Stimulated activated CD8-positive, alpha-beta memory T cell treated with anti-CD3 and anti-CD28 coated beads, Interleukin-15, amount 100 ng/mL, for 48 hours (primary cell): ENCODE measurements around the gene TMEM17.

ENCODE experiments used
- DNase-seq, 2 donors: peaks; one replicate each; pipeline ENCODE4 v3.0.0-alpha.2; 2020; ENCODE audit warnings: low read depth in 2 of 2

TMEM17 gene

DNA sequence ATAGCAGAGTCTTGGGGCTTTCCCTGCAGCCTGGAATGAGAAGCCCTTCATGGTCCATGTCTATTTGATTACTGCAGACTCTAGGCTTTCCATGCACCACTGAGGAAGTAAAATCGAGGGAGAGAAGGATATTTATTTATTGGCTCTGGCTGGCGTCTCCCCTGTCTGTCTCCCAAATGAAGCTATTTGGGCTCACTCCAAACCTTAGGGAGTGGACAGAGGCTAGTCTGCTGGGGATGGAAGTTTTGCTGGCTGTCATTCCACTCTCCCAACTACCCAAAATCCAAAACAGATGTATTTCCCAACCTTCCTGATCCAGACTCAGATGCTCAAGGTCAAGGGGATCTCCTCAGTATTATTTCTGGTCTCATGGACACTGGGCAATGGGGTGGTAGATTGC, 33.7 kb downstream of the TMEM17 start:
- no peak for DNase-seq

DNA sequence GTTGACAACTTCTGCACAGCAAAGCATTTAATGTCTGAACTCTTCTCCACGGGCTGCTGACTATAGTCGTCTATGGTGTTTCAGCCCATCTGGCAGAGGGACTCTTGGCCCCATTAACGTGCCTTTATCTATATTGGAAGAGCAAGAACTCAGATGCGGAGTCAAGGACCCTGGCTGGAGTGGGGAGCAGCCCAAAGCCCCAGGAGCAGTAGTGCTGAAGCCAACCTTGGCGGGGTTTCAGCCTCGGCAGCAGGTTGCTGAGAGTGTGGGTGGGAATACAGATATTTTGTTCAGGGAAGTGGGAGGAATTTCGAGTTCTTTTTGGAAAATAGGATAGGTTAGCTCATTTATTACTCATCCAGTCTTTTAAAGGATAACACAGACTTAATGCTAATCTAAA, 34.2 kb downstream of the TMEM17 start:
- DNase-seq: no peak

DNA sequence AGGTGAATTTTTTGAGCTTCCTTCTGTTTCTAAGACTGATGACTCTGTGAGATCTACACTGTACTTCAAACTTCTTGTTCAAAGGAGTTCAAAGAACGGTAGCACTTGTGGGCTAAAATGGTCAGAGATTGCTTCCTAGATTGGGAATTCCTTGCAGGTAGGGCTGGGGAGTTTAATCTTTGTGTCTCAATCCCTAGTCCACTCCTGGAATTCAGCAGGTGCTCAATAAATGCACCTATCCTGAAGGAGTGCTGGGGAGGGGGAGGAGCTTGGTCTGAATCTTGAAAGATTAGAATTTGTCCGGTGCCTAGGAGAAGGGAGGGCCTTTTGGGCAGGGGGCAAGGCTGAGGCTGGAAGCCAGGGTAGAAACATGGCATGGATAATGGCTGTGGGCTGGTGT, 34.6 kb downstream of the TMEM17 start:
- no peak for DNase-seq

DNA sequence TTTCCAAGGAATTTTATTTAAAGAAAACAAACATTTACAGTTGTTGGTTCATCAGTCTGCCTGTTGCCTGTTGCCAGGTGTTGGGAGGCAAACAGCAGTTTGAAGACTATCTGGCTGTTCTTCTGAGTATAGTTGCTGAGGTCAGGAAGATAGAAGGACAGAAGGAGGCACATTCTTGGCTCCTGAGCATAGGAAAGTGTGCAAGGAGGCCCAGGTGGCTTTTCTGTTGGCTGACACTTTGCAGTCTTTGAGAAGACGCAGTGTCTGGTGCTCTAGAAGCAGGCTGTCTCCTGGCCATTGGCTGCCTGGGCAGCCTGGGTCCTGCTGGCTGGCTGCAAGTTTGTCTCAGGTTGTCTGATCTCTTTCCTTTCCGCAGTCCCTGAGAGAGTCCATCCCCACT, 36.4 kb downstream of the TMEM17 start:
- DNase-seq: no peak

DNA sequence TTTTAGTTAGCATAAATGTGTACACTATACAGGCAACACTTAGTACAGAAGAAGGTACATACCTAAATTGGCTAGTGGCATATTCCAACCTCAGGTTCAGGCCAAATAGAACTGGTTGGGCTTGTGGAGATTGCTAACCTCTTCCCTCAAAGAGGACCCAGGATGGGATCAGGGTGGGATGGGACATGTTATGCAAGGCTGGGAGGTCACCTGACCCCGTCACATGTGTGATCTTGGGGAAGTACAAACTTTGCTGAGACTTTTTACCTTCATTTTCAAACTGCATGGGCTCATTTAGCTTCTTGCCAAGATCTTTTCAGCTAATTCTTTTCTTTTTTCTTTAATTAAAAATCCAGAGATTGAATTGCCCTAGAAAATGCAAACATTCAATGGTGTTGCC, 36.9 kb downstream of the TMEM17 start:
- DNase-seq: no peak

DNA sequence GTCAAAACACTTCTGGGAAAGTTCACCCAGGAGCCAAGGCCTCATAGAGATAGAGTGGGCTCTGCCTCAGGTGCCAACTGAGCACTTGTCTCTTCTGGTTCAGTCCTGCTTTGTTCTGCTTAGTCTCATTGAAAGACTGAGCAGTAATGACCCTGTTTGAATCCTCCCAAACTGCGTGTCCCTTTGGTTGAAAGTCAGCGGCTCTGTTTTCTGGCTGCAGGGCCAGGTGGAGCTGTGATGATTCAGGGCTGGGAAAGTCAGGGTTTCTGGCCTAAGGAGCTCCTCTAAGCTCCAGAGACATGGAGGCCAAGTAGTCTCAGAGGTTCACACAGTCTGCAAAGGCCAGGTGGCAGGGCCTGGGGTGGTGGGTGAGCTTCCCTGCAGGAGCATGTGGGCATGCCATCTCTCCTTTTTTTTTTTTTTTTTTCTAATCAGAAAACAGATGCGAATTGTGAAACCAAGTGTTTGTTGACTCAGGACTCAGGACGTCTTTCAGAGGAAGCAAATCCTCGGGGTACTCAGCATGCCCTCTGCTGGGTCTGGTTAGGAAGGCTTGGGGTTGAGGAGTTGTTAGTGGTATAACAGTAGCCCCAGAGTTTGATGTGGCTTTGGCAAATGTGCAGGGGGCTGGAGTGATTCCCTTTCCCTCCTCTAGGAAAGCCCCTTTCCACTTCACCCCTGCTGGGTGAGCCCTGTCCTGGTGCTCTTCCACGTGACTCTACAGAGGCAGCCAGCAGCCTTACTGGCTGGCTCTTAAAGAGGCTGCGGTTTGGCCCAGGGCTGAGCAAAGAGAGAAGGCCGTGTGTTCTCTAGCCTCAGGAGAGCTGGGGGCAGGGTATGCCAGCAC, 38.3 kb downstream of the TMEM17 start:
- no peak for DNase-seq

DNA sequence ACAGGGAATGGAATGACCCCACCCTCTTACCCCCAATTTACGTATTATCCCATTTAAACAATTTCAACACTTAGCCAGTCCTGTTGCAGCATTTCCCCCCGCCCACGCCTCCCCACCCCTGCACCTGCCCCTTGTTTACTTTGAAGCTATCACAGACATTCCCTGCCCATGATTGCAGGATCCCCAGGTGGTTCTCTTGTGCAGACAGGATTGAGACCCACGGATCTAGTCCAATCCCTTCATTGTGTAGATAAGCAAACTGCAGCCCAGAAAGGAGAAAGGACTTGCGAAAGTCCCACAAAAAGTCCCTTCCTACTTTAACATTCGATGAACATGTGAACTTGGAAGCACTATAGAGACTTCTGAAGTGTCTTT, 38.9 kb downstream of the TMEM17 start:
- DNase-seq: no peak

DNA sequence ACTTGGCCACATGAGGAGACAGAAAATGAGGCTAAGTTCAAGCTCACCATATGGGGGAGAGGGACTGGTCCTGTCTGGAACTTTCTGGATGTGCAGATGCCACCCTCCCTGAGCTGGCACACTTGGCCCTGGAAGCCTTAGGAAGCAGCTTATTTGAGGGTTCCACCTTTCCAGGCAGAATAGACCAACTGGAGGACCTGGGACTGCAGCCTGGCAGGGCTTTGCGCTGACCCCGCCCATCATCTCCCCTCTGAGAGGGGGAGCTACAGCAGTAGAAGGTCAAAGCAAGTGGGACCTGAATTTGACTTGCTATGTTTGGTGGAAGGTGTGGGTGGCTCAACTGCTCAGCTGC, 39.5 kb downstream of the TMEM17 start:
- DNase-seq: no peak

DNA sequence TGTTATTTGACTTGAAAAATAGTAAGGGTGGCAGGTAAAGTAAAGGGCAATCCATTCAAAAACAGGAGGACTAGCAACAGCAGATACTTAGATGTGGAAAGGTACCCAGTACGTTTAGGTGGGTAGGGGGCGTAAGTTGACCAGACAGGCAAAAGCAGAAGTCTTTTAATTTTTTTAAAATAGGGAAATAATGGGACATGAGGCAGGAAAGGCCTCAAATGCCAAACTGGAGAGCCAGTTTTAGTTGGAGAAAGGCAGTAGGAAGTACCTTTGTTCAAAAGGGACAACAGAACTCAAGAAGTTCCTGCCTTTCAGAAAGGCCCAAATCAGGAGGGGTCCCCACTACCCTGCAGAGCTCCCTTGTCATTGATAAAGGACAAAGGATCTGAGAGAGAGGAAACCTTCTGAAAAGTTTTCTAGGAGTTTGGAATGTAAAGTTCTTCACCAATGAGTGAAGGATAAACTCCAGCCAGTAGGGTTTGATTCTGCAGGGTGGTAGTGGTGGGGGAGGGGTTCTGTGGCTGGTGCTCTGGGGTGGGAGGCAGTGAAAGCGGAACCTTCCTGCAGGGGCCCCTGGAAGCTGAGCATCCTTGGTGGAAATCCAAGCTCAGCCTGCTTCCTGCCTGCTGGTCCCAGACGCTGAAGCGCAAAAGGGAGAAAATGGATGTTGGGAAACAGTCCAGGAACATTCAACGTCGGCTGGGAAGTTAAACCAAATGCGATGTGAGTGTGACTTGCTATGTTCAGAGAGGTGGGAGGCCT, 40.1 kb downstream of the TMEM17 start:
- no peak for DNase-seq

DNA sequence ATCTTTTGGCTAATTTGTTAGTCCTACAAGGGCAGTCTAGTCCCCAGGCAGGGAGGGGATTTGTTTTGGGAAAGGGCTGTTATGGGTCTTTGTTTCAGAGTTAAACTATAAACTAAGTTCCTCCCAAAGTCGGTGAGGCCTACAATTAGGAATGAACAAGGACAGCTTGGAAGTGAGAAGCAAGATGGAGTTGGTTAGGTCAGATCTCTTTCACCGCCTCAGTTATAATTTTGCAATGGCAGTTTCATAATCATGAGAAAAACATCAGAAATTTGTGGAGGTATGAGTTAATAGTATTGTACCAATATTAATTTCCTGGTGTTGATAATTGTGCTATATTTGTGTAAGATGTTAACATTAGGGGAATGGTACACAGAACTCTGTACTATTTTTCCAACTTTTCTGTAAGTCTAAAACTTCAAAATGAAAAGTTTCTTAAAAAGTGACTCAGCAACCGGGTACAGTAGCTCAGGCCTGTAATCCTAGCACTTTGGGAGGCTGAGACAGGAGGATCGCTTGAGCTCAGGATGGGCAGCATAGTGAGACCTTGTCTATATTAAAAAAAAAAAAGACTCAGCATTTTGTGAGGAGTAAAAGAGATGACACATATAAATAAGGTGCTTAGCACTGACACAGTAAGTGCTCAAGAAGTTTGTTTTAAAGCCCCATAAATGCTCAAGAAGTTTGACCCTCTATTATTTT, 40.8 kb downstream of the TMEM17 start:
- DNase-seq: no peak

DNA sequence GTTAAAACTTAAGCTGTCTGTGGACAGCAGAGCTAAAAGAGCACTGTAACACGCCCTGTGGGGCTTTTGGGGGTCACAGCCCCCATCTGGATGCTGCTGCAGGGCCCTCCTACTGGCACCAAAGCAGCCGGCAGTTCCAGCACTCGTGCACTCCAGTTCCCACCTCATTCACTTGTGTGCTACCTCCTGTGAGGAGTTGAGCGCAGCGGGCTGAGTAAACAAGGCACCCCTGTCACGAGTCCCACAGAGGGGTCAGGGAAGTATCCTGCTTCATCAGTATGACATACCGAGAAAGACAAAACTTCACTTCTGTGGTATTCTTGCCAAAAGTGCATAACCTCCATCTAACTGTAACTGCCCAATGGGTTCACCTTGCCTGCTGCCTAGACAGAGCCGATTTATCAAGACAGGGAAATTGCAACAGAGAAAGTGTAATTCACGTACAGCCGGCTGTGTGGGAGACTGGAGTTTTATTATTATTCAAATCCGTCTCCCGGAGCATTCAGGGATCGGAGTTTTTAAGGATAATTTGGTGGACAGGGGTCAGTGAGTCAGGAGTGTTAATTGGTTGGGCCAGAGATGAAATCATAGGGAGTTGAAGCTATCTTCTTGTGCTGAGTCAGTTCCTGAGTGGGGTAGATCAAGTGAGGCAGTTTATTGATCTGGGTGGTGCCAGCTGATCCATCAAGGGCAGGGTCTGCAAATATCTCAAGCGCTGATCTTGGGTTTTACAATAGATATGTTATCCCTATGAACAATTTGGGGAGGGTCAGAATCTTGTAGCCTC, 41.6 kb downstream of the TMEM17 start:
- DNase-seq: no peak

DNA sequence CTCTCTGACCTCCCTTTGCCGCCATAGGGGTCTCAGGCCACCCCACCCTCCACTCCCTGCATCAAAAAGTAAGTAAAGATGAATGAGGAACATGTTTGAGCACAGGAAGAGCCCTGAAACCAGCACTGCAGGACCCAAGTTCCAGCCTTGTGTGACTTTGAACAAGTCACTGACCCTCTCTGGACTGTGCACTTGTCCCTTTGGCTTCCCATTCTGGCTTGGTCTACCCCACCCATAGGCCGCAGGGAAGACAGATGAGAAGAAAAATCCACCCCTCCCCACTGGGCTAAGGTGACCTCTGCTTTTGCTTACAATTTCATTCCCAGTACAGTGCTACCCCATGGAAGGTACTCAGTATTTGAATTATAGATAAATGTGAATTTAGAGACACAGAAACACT, 43.8 kb downstream of the TMEM17 start:
- DNase-seq: no peak

DNA sequence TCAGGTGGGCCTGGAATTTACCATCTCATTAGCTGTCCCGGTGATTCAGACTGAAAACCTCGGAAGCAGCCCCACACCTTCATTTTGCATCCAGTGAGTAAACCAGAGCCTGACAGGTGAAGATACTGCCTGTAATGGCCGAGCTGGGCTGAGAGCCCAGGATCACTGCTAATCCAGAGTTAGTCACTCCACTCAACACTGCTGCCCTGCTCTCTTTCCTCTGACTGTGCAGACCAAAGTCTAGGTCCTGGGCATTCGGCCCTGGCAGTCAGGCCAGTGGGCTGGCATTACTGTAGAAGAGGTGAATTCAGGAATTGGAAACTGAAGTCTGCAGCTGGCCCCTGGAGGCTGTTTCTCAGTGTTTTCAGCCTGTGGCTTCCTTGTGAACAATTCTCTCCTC, 44.3 kb downstream of the TMEM17 start:
- no peak for DNase-seq

DNA sequence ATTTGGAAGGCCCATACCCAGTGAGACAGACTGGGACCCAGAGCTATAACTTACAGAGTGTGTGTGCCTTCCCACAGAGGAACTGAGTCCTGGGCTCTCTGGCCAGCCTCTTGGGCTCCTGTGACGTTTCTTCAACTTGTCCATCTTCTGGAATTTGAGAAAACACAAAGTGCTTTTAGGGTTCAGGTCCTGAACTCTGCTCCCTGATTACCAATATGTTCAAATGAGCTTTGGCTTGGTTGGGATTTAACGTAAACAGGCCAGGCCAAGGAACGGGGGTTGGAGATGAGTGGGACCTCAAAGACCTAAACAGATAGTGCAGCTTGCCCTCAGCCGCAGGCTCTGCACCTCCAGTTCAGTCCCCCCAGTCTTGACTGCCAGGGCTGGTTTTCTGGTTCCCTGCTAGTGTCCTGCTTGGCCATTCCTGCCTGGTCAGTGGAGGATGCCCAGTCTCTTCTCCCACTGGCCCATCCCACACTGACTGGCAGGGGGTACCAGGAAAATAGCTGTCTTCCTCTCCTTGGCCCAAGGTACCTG, 44.9 kb downstream of the TMEM17 start:
- no peak for DNase-seq

DNA sequence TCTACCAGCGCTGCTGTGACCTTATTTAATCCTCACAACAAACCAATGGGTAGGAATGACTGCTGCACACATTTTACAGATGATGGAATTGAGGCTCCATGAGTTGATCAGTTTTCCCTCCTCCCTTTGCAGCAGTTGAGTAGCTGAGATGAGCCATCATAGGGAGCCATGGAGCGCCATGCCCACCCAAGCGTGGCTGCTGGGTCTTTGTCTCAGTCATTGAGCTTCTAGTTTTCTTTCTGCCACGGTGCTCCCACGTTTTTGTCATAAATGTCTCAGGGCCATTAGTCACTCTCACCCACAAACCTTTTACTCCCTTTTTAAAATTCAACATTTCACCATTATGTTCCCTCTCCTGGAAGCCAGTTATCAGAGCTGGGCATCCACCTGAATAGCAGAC, 45.8 kb downstream of the TMEM17 start:
- DNase-seq: no peak

DNA sequence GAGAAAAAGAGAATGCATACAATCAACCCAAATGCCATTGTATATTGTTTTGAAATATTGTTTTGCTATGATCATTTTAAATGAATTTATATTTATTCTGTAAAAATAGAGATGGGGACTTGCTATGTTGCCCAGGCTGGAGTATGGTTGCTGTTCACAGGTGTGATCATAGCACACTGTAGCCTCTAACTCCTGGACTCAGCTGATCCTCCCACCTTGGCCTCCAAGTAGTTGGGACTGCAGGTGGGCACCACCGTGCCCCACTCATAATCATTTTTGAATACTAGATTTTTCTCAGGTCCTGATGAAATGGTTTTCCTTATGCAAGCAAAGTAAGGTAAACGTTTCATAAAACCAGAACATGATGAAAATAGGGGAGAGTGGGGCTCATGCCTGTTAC, 46.3 kb downstream of the TMEM17 start:
- no peak for DNase-seq

DNA sequence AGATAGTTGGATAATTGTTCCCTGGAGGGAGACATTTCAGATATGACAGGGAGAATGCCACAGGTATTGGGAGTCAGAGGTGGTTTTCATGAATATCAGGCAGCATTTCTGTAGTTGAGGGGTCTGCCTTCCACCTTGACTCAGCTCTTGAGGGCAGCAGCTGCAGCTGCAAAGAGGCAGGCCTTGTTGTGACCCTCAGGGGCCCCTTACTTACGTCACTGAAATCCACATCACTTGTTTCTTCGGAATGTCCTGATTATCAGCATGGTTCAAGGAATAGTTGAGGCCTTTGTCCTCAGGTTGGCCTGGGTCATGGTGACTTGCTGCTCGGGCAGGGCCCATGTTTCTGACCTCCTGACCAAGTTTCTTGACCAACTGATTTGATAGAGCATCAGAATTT, 46.9 kb downstream of the TMEM17 start:
- no peak for DNase-seq

DNA sequence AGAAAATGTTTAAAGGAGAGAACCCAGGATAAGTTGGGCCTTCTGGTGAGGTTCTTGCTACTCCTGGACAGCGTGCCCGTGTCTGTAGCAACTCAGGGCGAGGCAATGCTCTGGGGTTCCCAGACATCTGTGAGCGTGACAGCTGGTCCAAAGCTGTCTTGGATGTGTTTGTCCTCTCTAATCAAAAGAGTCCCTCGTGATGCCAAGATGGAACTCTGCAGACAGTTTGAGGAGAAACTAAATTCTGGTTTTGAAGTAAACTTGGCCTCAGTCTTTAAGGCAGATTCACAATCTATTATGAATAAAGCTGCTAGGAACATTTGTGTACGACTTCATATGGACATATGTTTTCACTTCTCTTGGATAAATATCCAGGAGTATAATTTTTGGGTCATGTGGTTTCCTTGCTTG, 47.3 kb downstream of the TMEM17 start:
- no peak for DNase-seq

DNA sequence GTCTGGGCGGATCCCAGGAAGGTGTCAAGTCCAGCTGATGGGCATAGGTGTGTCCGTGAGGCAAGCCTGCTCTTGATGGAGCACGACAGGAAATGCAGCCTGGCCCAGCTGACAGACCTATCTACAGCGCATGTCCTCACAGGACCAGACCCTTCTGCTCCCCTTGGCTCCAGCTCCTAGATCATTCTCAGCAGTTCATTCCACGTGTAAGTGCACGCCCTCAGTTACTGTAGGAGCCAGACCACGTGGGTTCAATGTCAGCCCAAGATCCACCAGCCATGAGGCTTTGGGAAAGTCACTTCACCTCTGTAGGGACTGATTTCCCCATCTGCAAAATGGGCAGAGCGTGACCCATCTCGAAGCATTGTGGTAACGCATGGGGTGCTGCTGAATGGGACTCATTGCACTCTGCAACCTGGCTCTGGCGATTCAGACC, 47.8 kb downstream of the TMEM17 start:
- DNase-seq: no peak

DNA sequence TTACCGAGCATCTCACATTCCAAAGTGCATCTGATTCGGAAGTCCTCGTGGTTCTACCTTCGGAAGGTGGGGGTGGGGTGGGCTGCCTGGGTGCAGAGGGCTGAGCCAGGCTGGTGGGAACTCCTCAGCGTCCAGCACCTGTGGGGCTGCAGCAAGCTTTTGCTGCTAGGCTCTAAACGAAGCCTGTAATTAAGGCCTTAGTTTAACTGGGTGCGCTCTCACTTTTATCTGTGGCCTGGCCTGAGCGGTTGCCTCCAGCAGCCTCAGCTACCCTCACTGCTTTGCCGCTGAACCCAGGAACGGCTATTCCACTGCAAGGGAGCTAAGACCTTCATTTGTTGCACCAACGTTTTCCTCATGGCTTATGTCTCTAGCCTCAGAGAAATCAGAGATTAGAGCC, 48.4 kb downstream of the TMEM17 start:
- no peak for DNase-seq

DNA sequence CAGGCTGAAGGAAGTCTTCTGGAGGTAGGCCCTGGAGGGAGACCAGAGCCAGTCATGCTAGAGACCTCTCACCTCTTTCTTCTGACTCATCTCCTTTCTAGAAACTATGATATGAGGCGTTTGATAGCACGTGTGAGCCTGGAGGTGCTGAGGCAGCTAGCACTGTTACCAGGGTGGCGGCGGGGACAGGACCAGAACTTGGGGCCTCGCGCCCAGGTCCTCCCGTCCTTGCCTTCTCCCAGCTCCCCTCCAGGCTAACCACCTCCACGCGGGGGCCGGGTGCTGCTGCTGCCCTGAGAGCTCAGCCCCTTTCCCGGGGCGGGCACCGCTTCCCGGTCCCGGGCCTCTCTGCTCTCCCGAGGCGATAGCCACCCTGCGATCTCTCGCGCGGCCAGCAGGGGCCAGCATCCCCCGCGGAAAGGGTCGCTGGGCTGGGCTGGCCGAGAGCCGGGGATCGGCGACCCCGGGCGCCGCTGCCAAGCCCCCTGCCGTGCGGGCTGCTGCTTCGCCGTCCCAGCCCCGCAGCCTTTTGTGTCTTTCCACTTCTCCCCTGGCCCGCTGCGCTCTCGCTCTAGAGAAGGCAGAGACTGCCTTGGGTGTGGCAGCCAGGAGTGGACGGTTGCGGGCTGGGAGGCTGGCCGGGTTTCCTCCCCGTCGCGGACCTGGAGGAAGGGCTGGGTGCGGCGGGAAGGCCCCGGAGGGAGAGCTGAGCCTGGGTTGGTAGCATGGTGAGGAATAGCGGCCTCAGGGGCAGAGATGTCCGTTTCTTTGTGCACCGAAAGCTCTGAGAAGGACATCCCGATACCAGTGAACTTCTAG, 49.1 kb downstream of the TMEM17 start:
- peak; percentile 36 to 49 for DNase-seq
